Pancreas (tissue), 10 donors: ENCODE measurements around the gene SUFU. TPM values are rescaled to one million over a fixed set of nuclear protein-coding genes. Genes with fewer than 3 reads are reported as not detected.
A peak's percentile ranks its signal among the peaks of the same experiment; 100 is the strongest.

ENCODE experiments used
- ATAC-seq, 4 donors: fragments of 200-7000 bp; cut with Tn5 transposase; one replicate each; pipeline versions ENCODE4 v1.8.0 to v1.9.1; 2020; ENCODE audit warnings: mild to moderate bottlenecking in 4 of 4, moderate library complexity in 4 of 4
- DNase-seq, 6 donors: peaks; one replicate each; pipeline ENCODE4 v3.0.0-alpha.2; 2020
- FAIRE-seq: peaks from 2 replicates; lab custom pipeline; 2012; peaks lifted over from hg19 to GRCh38; lab: Jason Lieb, UNC
- H3K27ac ChIP-seq, 4 donors: fragments of 200-600 bp; sonication (generic); 1 replicate in 3 of 4; 2 replicates in 1 of 4; pipeline versions ENCODE4 v1.5.0 to v1.8.0; 2020
- H3K27me3 ChIP-seq, 4 donors: fragments of 200-600 bp; one replicate each; pipeline ENCODE4 v1.8.0; 2021
- H3K36me3 ChIP-seq, 3 donors: fragments of 200-600 bp; sonication (generic) in 1 of 3; one replicate each; pipeline versions ENCODE4 v1.5.0 to v1.8.0; 2020 to 2021
- H3K4me1 ChIP-seq, 3 donors: fragments of 200-600 bp; one replicate each; pipeline ENCODE4 v1.8.0; 2021
- H3K4me3 ChIP-seq, 4 donors: fragments of 200-600 bp; sonication (generic) in 2 of 4; one replicate each; pipeline versions ENCODE4 v1.5.0 to v1.8.0; 2020 to 2021
- H3K9me3 ChIP-seq, 4 donors: fragments of 200-600 bp; one replicate each; pipeline ENCODE4 v1.8.0; 2021
- whole genome bisulfite sequencing, 2 donors: extraction: QIAGEN DNeasy Blood & Tissue Kit; methylation state at CpG; one replicate each; pipeline ENCODE4 v1.1.7; 2013; 5-methylcytosine and 5-hydroxymethylcytosine counted together
- intact Hi-C, 3 donors: fragments of 100-400 bp; cut with DNase I; formaldehyde crosslinking; loops; one replicate each; pipeline versions ENCODE4 v1.11.1 to v1.14.2; 2022
- polyA plus RNA-seq, 2 donors: library from polyadenylated mRNA; stranded (reverse); fragments of 200-250 nt; gene quantifications; one replicate each; pipeline ENCODE4 v1.2.3, GENCODE V29; 2013
- total RNA-seq, 6 donors: library from RNA; stranded (reverse); fragmentation: NEBNext Ultra II Directional in 4 of 6; extraction: Animal tissue kit (Norgen Biotek cat#: 25700) in 4 of 6; gene quantifications; one replicate each; pipeline versions ENCODE4 v1.2.1 to v1.2.4, GENCODE V29; 2021 to 2023
- TF ChIP-seq, protein P1 (sequence below), 4 donors: fragments of 200-600 bp; sonication (generic) in 3 of 4; IDR thresholded peaks; one replicate each; pipeline versions ENCODE4 v1.5.0 to v1.8.0; 2021; ENCODE audit warnings: antibody characterized with exemption in 4 of 4
- donor health status: healthy with polysubstance abuse.
- donor health status: DM: no; HTN: no; CAD: no; lungs with moderate emphysema.
- donor health status: DM: no; HTN: no; CAD: no.
- donor health status: control.
- donor health status: control.
- donor health status: Bipolar disorder and iron deficiency.
- donor health status: DM: yes; HTN: yes; CAD: no.
- donor health status: DM: no; HTN: no; CAD: no.
- donor health status: DM: no; HTN: no; CAD: no.
- donor health status: DM: yes; HTN: yes; CAD: no.

The SUFU gene
- total and polyA plus RNA-seq, 8 donors = 1.9 to 7.8 (median 2.9) TPM

DNA sequence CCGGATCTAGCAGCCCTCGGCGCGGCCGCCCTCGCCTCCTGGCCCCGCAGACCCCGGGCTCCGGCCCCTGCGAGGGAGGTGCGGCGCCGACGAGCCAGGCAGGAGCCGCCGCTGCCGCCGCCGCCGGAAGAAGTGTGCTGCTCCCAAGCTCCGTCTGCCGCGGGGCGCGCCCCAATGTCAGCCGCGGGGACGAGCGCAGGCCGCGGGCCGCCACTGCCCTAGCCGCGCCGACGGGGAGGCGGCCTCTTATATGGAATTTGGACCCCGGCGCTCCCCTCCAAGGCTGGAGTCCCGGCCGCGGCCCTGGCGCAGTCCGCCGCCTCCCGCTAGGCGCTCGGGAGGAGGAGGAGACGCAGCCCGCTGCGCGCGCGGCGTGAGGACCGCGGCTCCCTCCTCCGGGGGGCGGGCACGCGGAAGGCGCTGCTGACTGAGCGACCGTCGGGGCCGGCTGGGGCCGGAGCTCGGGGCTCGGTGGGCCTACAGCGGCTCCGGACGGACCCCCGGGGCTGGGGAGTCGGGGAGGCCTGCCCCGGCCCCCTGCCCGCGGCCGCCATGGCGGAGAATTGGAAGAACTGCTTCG lies 140.4 kb downstream of the SUFU start, which contains the start of gene TRIM8:
Gene TRIM8 (plus strand): TSS at position 414 of the 580 bp plus-strand sequence. CDS start 139 bp downstream, at position 553.
- TF ChIP-seq, protein P1, sequence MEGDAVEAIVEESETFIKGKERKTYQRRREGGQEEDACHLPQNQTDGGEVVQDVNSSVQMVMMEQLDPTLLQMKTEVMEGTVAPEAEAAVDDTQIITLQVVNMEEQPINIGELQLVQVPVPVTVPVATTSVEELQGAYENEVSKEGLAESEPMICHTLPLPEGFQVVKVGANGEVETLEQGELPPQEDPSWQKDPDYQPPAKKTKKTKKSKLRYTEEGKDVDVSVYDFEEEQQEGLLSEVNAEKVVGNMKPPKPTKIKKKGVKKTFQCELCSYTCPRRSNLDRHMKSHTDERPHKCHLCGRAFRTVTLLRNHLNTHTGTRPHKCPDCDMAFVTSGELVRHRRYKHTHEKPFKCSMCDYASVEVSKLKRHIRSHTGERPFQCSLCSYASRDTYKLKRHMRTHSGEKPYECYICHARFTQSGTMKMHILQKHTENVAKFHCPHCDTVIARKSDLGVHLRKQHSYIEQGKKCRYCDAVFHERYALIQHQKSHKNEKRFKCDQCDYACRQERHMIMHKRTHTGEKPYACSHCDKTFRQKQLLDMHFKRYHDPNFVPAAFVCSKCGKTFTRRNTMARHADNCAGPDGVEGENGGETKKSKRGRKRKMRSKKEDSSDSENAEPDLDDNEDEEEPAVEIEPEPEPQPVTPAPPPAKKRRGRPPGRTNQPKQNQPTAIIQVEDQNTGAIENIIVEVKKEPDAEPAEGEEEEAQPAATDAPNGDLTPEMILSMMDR (IDR thresholded peaks at IDR 0.05) = no peak
- FAIRE-seq (no peak), ATAC-seq (peak in 2 of 4 donors; percentile 7 to 25), DNase-seq (peak; percentile 54 to 86 (median 72))
- no peaks in the 10 kb centered on the region for H3K27me3 ChIP-seq
- H3K36me3 ChIP-seq = no peaks in the 10 kb centered on the region
- H3K4me1 ChIP-seq = peaks cover 23 to 25% (median 24%) of the 10 kb centered on the region in 3 donors
- peak within 1 kb of the TSS; percentile 95 to 99 (median 98) for H3K27ac ChIP-seq
- intact Hi-C loops = no loop called here
- WGBS, 2 donors = 0 to 1% methylated on average over 36 to 80 of the region's 80 CpGs
- no peaks in the 10 kb centered on the region for H3K9me3 ChIP-seq
- H3K4me3 ChIP-seq = peak within 1 kb of the TSS; percentile 65 to 90 (median 84)

DNA sequence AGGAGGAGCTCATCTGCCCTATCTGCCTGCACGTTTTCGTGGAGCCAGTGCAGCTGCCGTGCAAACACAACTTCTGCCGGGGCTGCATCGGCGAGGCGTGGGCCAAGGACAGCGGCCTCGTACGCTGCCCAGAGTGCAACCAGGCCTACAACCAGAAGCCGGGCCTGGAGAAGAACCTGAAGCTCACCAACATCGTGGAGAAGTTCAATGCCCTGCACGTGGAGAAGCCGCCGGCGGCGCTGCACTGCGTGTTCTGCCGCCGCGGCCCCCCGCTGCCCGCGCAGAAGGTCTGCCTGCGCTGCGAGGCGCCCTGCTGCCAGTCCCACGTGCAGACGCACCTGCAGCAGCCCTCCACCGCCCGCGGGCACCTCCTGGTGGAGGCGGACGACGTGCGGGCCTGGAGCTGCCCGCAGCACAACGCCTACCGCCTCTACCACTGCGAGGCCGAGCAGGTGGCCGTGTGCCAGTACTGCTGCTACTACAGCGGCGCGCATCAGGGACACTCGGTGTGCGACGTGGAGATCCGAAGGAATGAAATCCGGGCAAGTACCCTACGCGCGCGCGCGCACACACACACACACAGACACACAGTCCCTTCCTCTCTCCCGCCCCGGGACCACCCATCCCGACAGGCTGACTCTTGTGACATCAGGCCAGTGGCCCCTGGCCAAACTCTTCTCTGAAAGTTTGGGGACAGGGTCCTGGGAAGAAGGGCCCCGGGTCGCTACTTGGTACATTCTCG lies 141.0 kb downstream of the SUFU start:
- Histone ChIP-seq H3K4me3 (peak overlapping the region; percentile 65 to 90 (median 84)), H3K27ac (peak overlapping the region; percentile 95 to 99 (median 98)), H3K27me3 (no peaks in the 10 kb centered on the region), H3K9me3 (no peaks in the 10 kb centered on the region), H3K36me3 (no peaks in the 10 kb centered on the region), H3K4me1 (peaks cover 26 to 30% (median 30%) of the 10 kb centered on the region in 3 donors)
- 0% methylated on average over 52 to 62 of the region's 62 CpGs for WGBS, 2 donors
- ATAC-seq (peak; percentile 44 to 58 (median 54)), FAIRE-seq (no peak), DNase-seq (peak; percentile 85 to 97 (median 92))
- TF ChIP-seq, protein P1 (IDR thresholded peaks at IDR 0.05) = peak; percentile 31 to 51 (median 33)
- intact Hi-C loops = no loop called here

- no peaks in the 10 kb centered on the region for H3K9me3 ChIP-seq
- H3K36me3 ChIP-seq = no peaks in the 10 kb centered on the region
- H3K4me3 ChIP-seq = peak overlapping the region; percentile 65 to 90 (median 84)
- ATAC-seq = peak; percentile 43 to 53 (median 46)
- 0 to 1% methylated on average over 12 of the region's 12 CpGs for WGBS, 2 donors
- H3K27me3 ChIP-seq = no peaks in the 10 kb centered on the region
- peak in 5 of 6 donors; percentile 87 to 92 (median 88) for DNase-seq
- TF ChIP-seq, protein P1 (IDR thresholded peaks at IDR 0.05) = no peak
- H3K4me1 ChIP-seq = peaks cover 32 to 35% (median 35%) of the 10 kb centered on the region in 3 donors
- FAIRE-seq = no peak
- H3K27ac ChIP-seq = peak overlapping the region; percentile 95 to 99 (median 98)
- intact Hi-C loops = no loop called here
These were observed 141.6 kb downstream of the SUFU start for GRCh38 chr10:102645388-102645740.

- FAIRE-seq (no peak), DNase-seq (peak; percentile 68 to 86 (median 78)), ATAC-seq (peak; percentile 7 to 30 (median 12))
- TF ChIP-seq, protein P1 (IDR thresholded peaks at IDR 0.05) = no peak
- intact Hi-C loops = no loop called here
- WGBS, 2 donors = 1% methylated on average over 29 of the region's 29 CpGs
- Histone ChIP-seq H3K27me3 (no peaks in the 10 kb centered on the region), H3K27ac (peak overlapping the region; percentile 95 to 99 (median 98)), H3K4me3 (peak overlapping the region; percentile 65 to 90 (median 84)), H3K36me3 (no peaks in the 10 kb centered on the region), H3K9me3 (no peaks in the 10 kb centered on the region), H3K4me1 (peaks cover 31 to 41% (median 39%) of the 10 kb centered on the region in 3 donors)
These were observed 142.2 kb downstream of the SUFU start for GRCh38 chr10:102645741-102646609.
